Colon (tissue), 2 donors: ENCODE results near the gene RDH5.

ENCODE experiments used
- FAIRE-seq: peaks from 2 replicates; lab custom pipeline; 2012; peaks lifted over from hg19 to GRCh38; lab: Jason Lieb, UNC
- donor health status: control.
- donor health status: control.

RDH5 gene

GRCh38 chr12:55713721-55714120, 6.5 kb upstream of the RDH5 start:
- no peak for FAIRE-seq

- FAIRE-seq, result no peak
Observed at GRCh38 chr12:55715169-55715764, 4.9 kb upstream of the RDH5 start.

- FAIRE-seq, result no peak
Observed at GRCh38 chr12:55715833-55716581, 4.2 kb upstream of the RDH5 start, which contains the start of gene BLOC1S1. Gene BLOC1S1, plus strand, starts transcription at chr12:55716046. Its CDS starts 6 bp downstream, at chr12:55716052.

GRCh38 chr12:55716582-55716957, 3.6 kb upstream of the RDH5 start:
- no peak for FAIRE-seq

- FAIRE-seq, result no peak
Observed at GRCh38 chr12:55717011-55718007, 2.9 kb upstream of the RDH5 start.

GRCh38 chr12:55718015-55718414, 2.2 kb upstream of the RDH5 start:
- no peak for FAIRE-seq

- FAIRE-seq, result no peak
Observed at GRCh38 chr12:55718624-55719275, 1.4 kb upstream of the RDH5 start.

- no peak for FAIRE-seq
Observed at GRCh38 chr12:55719371-55719770, 822 bp upstream of the RDH5 start.

GRCh38 chr12:55720894-55721444, 776 bp downstream of the RDH5 start:
- FAIRE-seq, result no peak

- FAIRE-seq, result no peak
Observed at GRCh38 chr12:55721601-55722213, 1.5 kb downstream of the RDH5 start.

GRCh38 chr12:55722948-55723347, 2.8 kb downstream of the RDH5 start:
- no peak for FAIRE-seq

- no peak for FAIRE-seq
Observed at GRCh38 chr12:55723516-55724225, 3.5 kb downstream of the RDH5 start.

- FAIRE-seq, result no peak
Observed at GRCh38 chr12:55724226-55724939, 4.2 kb downstream of the RDH5 start.

GRCh38 chr12:55724940-55725309, 4.7 kb downstream of the RDH5 start:
- FAIRE-seq, result no peak

- FAIRE-seq, result no peak
Observed at GRCh38 chr12:55725556-55725955, 5.4 kb downstream of the RDH5 start.

GRCh38 chr12:55726971-55727370, 6.8 kb downstream of the RDH5 start:
- no peak for FAIRE-seq

- FAIRE-seq, result no peak
Observed at GRCh38 chr12:55727643-55728185, 7.5 kb downstream of the RDH5 start.

GRCh38 chr12:55728186-55728938, 8.2 kb downstream of the RDH5 start:
- FAIRE-seq, result no peak
